Thyroid gland (tissue), 4 donors: Measurements from ENCODE around the gene BATF2. TPM values are rescaled to one million over a fixed set of nuclear protein-coding genes. Genes with fewer than 3 reads are reported as not detected.

Experiments used
- DNase-seq, 2 donors: peaks; one replicate each; pipeline ENCODE4 v3.0.0-alpha.2; 2019
- H3K27ac ChIP-seq, 3 donors: fragments of 200-600 bp; sonication (generic); 1 replicate in 2 of 3; 2 replicates in 1 of 3; pipeline ENCODE4 v1.5.1; 2016 to 2019; ENCODE audit warnings: mild to moderate bottlenecking in 1 of 3, moderate library complexity in 1 of 3
- H3K27me3 ChIP-seq: fragments of 200-600 bp; sonication (generic); one replicate; pipeline ENCODE4 v1.5.1; 2019
- H3K36me3 ChIP-seq, 2 donors: fragments of 200-600 bp; sonication (generic); one replicate each; pipeline ENCODE4 v1.5.1; 2016 to 2019
- H3K4me1 ChIP-seq, 2 donors: fragments of 200-600 bp; sonication (generic); one replicate each; pipeline ENCODE4 v1.5.1; 2017 to 2019
- H3K4me3 ChIP-seq, 3 donors: fragments of 200-600 bp; sonication (generic); replicated peaks in 1 of 3; 1 replicate in 2 of 3; 2 replicates in 1 of 3; pipeline ENCODE4 v1.5.1; 2016; ENCODE audit warnings: mild to moderate bottlenecking in 1 of 3
- H3K9me3 ChIP-seq: fragments of 200-600 bp; sonication (generic); one replicate; pipeline ENCODE4 v1.5.1; 2017
- CTCF ChIP-seq, 6 experiments: fragments of 200-600 bp in 3 of 6; fragments of 450-650 bp in 3 of 6; sonication (generic) in 3 of 6; IDR thresholded peaks; one replicate each; pipeline ENCODE4 v1.5.1; 2016 to 2019; ENCODE audit warnings: antibody characterized with exemption in 6 of 6, mild to moderate bottlenecking in 2 of 6, inconsistent platforms in 1 of 6, moderate library complexity in 1 of 6
- POLR2A ChIP-seq, 2 donors: fragments of 450-650 bp; IDR thresholded peaks; one replicate each; pipeline ENCODE4 v1.6.1; 2017; ENCODE audit warnings: antibody characterized with exemption in 2 of 2, mild to moderate bottlenecking in 2 of 2, moderate library complexity in 1 of 2
- WGBS, 2 donors: methylation state at CpG; one replicate each; pipeline ENCODE4 v1.1.5; 2017; 5-methylcytosine and 5-hydroxymethylcytosine counted together
- intact Hi-C: fragments of 100-400 bp; cut with DNase I; formaldehyde crosslinking; loops from one replicate; pipeline ENCODE4 v1.15.1; 2023
- microRNA-seq: library from miRNA; unstranded; fragments of <30 nt; microRNA quantifications from one replicate; pipeline ENCODE4, GENCODE V29; 2016
- small RNA-seq: library from RNA; depleted of rRNA; stranded (forward); fragments of <200 nt; gene quantifications from one replicate; pipeline ENCODE3, GENCODE V24; 2016
- total RNA-seq, 4 donors: library from RNA; depleted of rRNA; stranded (reverse); fragments of >200 nt; gene quantifications; one replicate each; pipeline ENCODE4 v1.2.3, GENCODE V29; 2016

BATF2 gene
- total RNA-seq, 4 donors from 2014 or later, result 1.2 to 9.1 (median 2.3) TPM

GRCh38 chr11:64947208-64947814 is 49.5 kb downstream of the BATF2 start:
- H3K27ac ChIP-seq, result no peak overlapping the region
- H3K9me3 ChIP-seq, result no peaks in the 10 kb centered on the region
- no peak overlapping the region for H3K4me3 ChIP-seq
- H3K4me1 ChIP-seq, result no peaks in the 10 kb centered on the region
- H3K27me3 ChIP-seq, result no peaks in the 10 kb centered on the region
- WGBS, 2 donors, result 68 to 71% methylated on average over 5 of the region's 5 CpGs
- H3K36me3 ChIP-seq, result no peaks in the 10 kb centered on the region
- no peak for DNase-seq
- intact Hi-C loops, result no loop called here
- TF ChIP-seq CTCF (IDR thresholded peaks at IDR 0.05) (no peak), POLR2A (IDR thresholded peaks at IDR 0.05) (no peak)

Small RNA genes within 50 kb of the gene (microRNA-seq; reads per million reads assigned to microRNA genes)
- not detected for gene MIR6879

Small RNA genes within 50 kb of the gene (small RNA-seq; reads per million reads assigned to genes)
- not detected for gene MIR6879
- not detected for gene SNX15

Other genes with a start within 250 kb of the BATF2 start
- 10 to 100 TPM in 1 of 4 donors, 1 to 10 TPM in 3; 4.3 to 14.8 (median 6.7) TPM for gene PYGM, start 237.0 kb downstream of the BATF2 start, total RNA-seq
- gene SF1, start 218.4 kb downstream of the BATF2 start, total RNA-seq, result 100 to 1,000 TPM; 171 to 419 (median 297) TPM
- gene MAP4K2, start 193.8 kb downstream of the BATF2 start, total RNA-seq, result 10 to 100 TPM; 35.5 to 77.8 (median 37.5) TPM
- gene MEN1, start 186.4 kb downstream of the BATF2 start, total RNA-seq, result 10 to 100 TPM; 23.5 to 31.5 (median 25.1) TPM
- gene CDC42BPG, start 152.3 kb downstream of the BATF2 start, total RNA-seq, result 10 to 100 TPM in 2 of 4 donors, 1 to 10 TPM in 2; 7.8 to 13.9 (median 10.2) TPM
- gene EHD1, start 118.3 kb downstream of the BATF2 start, total RNA-seq, result 10 to 100 TPM; 53.5 to 90.7 (median 67.4) TPM
- 10 to 100 TPM; 19.5 to 43.1 (median 36.7) TPM for gene ATG2A, start 79.8 kb downstream of the BATF2 start, total RNA-seq
- gene PPP2R5B, start 72.3 kb downstream of the BATF2 start, total RNA-seq, result 10 to 100 TPM; 14.8 to 30.1 (median 21.7) TPM
- under 1 TPM in 1 of 4 donors, not detected in 3; 0.94 TPM for gene GPHA2, start 61.1 kb downstream of the BATF2 start, total RNA-seq
- under 1 TPM in 1 of 4 donors, not detected in 3; 0.27 TPM for gene MAJIN, start 24.9 kb downstream of the BATF2 start, total RNA-seq
- gene ARL2, start 17.2 kb upstream of the BATF2 start, total RNA-seq, result 100 to 1,000 TPM in 3 of 4 donors, 10 to 100 TPM in 1; 76.6 to 166 (median 119) TPM
- gene SNX15, start 30.5 kb upstream of the BATF2 start, total RNA-seq, result 10 to 100 TPM; 11.6 to 36.4 (median 19.2) TPM
- gene SAC3D1, start 44.2 kb upstream of the BATF2 start, total RNA-seq, result 10 to 100 TPM in 1 of 4 donors, 1 to 10 TPM in 3; 2.1 to 13.1 (median 6.0) TPM
- 10 to 100 TPM in 1 of 4 donors, 1 to 10 TPM in 3; 5.6 to 21.5 (median 6.8) TPM for gene NAALADL1, start 61.6 kb upstream of the BATF2 start, total RNA-seq
- gene CDCA5, start 87.1 kb upstream of the BATF2 start, total RNA-seq, result 1 to 10 TPM in 1 of 4 donors, under 1 TPM in 2, not detected in 1; 0.71 to 1.8 (median 0.81) TPM
- 10 to 100 TPM; 28.3 to 74.4 (median 49.3) TPM for gene ZFPL1, start 87.3 kb upstream of the BATF2 start, total RNA-seq
- gene VPS51, start 99.2 kb upstream of the BATF2 start, total RNA-seq, result 100 to 1,000 TPM; 222 to 608 (median 469) TPM
- gene TM7SF2, start 114.9 kb upstream of the BATF2 start, total RNA-seq, result 10 to 100 TPM; 20.0 to 99.4 (median 53.5) TPM
- 10 to 100 TPM; 17.3 to 38.5 (median 25.9) TPM for gene ZNHIT2, start 120.7 kb upstream of the BATF2 start, total RNA-seq
- gene FAU, start 125.2 kb upstream of the BATF2 start, total RNA-seq, result 1,000 to 10,000 TPM in 1 of 4 donors, 100 to 1,000 TPM in 3; 524 to 2,189 (median 600) TPM
- gene MRPL49, start 125.3 kb upstream of the BATF2 start, total RNA-seq, result 100 to 1,000 TPM in 2 of 4 donors, 10 to 100 TPM in 2; 70.9 to 112 (median 91.6) TPM
- 100 to 1,000 TPM in 1 of 4 donors, 10 to 100 TPM in 3; 28.8 to 103 (median 69.7) TPM for gene SYVN1, start 137.5 kb upstream of the BATF2 start, total RNA-seq
- gene SPDYC, start 173.3 kb upstream of the BATF2 start, total RNA-seq, result not detected
- gene CAPN1, start 185.0 kb upstream of the BATF2 start, total RNA-seq, result 100 to 1,000 TPM; 265 to 519 (median 340) TPM